Measurements from ENCODE around the gene BRD9.

- no peak for TF ChIP-seq CTCF (IDR thresholded peaks at IDR 0.05)
- no peak for TF ChIP-seq POLR2A (IDR thresholded peaks at IDR 0.05)
- no peak for TF ChIP-seq EP300 (IDR thresholded peaks at IDR 0.05)
Measured at GRCh38 chr5:919356-920000, 26.9 kb upstream of the BRD9 start.

All from tibial nerve (tissue), 4 donors.